ENCODE results near the gene GNG8. TPM values are rescaled to one million over a fixed set of nuclear protein-coding genes. Genes with fewer than 3 reads are reported as not detected.

Gene GNG8
- total and polyA plus RNA-seq, 9 of the 15 experiments (the other 6 are each of a cell fraction or from before 2014, with no cell fraction given): 1.3 TPM; not detected in 8

DNA sequence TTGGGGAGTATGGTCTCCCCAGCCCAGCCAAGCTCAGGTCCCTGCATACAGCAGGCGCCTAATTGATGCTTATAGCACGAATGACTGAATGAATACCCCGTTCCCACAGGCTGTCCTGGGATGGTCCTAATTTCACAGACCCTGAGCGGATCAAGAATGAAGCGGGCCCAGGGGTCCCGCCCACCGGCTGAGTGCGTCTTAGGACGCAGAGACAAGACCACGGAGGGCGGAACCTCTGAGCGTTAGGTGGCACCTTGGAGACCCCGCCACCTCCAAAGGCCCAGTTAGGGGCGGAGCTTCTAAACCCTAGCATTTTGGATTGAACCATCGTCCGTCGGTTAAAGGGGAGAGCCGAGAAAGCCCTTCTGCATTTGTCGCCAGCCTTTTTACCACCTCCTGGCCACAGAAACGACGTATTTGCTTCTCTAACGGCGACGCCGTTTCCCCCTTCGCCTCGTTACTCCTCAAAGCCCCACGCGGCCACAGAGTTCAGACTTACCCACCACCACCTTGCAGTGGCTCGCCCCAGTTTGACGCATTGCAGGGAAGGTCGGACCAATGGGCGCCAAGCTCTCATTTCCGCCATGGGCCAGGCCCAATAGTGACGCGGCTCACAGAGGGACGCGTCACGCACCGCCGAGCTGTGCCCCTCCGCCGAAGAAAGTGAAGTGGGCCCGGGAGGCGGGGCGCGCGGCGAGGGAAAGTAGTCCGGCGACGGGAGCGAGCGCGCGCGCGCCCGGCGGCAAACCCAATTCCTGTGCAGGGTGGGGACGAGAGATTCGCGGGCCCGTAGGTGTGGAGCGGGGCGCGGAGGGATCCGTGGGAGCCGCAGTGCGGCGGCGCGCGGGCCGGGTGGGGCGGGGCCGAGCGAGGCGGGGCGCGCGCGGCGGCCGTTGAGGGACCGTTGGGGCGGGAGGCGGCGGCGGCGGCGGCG lies 35.4 kb downstream of the GNG8 start (continued):
- TF ChIP-seq, protein P1, sequence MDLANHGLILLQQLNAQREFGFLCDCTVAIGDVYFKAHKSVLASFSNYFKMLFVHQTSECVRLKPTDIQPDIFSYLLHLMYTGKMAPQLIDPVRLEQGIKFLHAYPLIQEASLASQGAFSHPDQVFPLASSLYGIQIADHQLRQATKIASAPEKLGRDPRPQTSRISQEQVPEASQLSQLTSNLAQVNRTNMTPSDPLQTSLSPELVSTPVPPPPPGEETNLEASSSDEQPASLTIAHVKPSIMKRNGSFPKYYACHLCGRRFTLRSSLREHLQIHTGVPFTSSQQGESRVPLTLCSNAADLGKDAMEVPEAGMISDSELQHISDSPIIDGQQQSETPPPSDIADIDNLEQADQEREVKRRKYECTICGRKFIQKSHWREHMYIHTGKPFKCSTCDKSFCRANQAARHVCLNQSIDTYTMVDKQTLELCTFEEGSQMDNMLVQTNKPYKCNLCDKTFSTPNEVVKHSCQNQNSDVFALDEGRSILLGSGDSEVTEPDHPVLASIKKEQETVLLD (IDR thresholded peaks at IDR 0.05): peak; percentile 25; the same call in 1 of the 2 replicates
- peak; percentile 96 for TF ChIP-seq ZNF175 (CRISPR knock-in tag; IDR thresholded peaks at IDR 0.05; ENCODE audit: low read depth)
- TF ChIP-seq ZNF778 (CRISPR knock-in tag; IDR thresholded peaks at IDR 0.05): no peak
- no peak for TF ChIP-seq NFIX (CRISPR knock-in tag; IDR thresholded peaks at IDR 0.05; ENCODE audit: low read depth)
- TF ChIP-seq TRIM24 (IDR thresholded peaks at IDR 0.05): peak in 1 of 2 experiments; percentile 11; a peak in 1 of 4 replicates
- peak; percentile 97 to 99 for TF ChIP-seq MAZ (CRISPR knock-in tag; conservative IDR thresholded peaks at IDR 0.05 in 1 of 2, IDR thresholded peaks at IDR 0.05 in 1 of 2)
- TF ChIP-seq FOXJ2 (tag; IDR thresholded peaks at IDR 0.05): peak; percentile 95
- peak; percentile 97 for TF ChIP-seq U2AF1 (optimal IDR thresholded peaks at IDR 0.05; ENCODE audit: low read depth, low read length)
- TF ChIP-seq GABPB2 (CRISPR knock-in tag; conservative IDR thresholded peaks at IDR 0.05): no peak; the same call in 1 of the 2 replicates
- TF ChIP-seq, protein P2, sequence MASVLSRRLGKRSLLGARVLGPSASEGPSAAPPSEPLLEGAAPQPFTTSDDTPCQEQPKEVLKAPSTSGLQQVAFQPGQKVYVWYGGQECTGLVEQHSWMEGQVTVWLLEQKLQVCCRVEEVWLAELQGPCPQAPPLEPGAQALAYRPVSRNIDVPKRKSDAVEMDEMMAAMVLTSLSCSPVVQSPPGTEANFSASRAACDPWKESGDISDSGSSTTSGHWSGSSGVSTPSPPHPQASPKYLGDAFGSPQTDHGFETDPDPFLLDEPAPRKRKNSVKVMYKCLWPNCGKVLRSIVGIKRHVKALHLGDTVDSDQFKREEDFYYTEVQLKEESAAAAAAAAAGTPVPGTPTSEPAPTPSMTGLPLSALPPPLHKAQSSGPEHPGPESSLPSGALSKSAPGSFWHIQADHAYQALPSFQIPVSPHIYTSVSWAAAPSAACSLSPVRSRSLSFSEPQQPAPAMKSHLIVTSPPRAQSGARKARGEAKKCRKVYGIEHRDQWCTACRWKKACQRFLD (CRISPR knock-in tag; IDR thresholded peaks at IDR 0.05): peak; percentile 99
- no peak for TF ChIP-seq ZBTB8A (IDR thresholded peaks at IDR 0.05; ENCODE audit: partially characterized antibody)
- peak; percentile 95 for TF ChIP-seq KLF13 (tag; IDR thresholded peaks at IDR 0.05; ENCODE audit: borderline replicate concordance, low read depth)
- no peak for TF ChIP-seq SMC3 (conservative IDR thresholded peaks at IDR 0.05; ENCODE audit: insufficient read depth, low read depth, low read length)
- peak; percentile 98 for TF ChIP-seq CHD4 (IDR thresholded peaks at IDR 0.05; ENCODE audit: insufficient read depth, insufficient replicate concordance, low read depth, low read length, poor library complexity, severe bottlenecking)
- no peak; the same call in 1 of the 2 replicates for TF ChIP-seq RAD51 (IDR thresholded peaks at IDR 0.05; ENCODE audit: borderline replicate concordance, low read depth)
- TF ChIP-seq TAL1 (IDR thresholded peaks at IDR 0.05): 0 out of 2 replicates have a peak, but pooled peaks have one; percentile 26
- peak; percentile 27 for TF ChIP-seq POU5F1 (IDR thresholded peaks at IDR 0.05; ENCODE audit: borderline replicate concordance, low read depth, low read length, partially characterized antibody)
- TF ChIP-seq HLTF (IDR thresholded peaks at IDR 0.05): 0 out of 2 replicates have a peak, but pooled peaks have one; percentile 10
- TF ChIP-seq TCF7 (IDR thresholded peaks at IDR 0.05; ENCODE audit: borderline replicate concordance): peak; percentile 76; the same call in 1 of the 2 replicates
- TF ChIP-seq ZBTB34 (CRISPR knock-in tag; IDR thresholded peaks at IDR 0.05): no peak
- no peak for TF ChIP-seq NR2C1 (IDR thresholded peaks at IDR 0.05)
- 0 out of 2 replicates have a peak, but pooled peaks have one; percentile 40 for TF ChIP-seq NR2C1 (tag; IDR thresholded peaks at IDR 0.05)
- TF ChIP-seq ETS2 (tag; IDR thresholded peaks at IDR 0.05; ENCODE audit: borderline replicate concordance, poor library complexity, severe bottlenecking): no peak
- peak; percentile 79 for TF ChIP-seq MECOM (CRISPR knock-in tag; IDR thresholded peaks at IDR 0.05)

All from K562 (cell line).